Neuronal stem cell (in vitro differentiated cells): ENCODE data around the gene GH1.
A peak's percentile ranks its signal among the peaks of the same experiment; 100 is the strongest.

Experiments used
- DNase-seq: peaks from one replicate; pipeline ENCODE4 v3.0.0-alpha.2; 2013; ENCODE audit warnings: low spot score
- H2AFZ ChIP-seq: one replicate; pipeline ENCODE4 v1.6.1; 2013; ENCODE audit warnings: mild to moderate bottlenecking, low read length, inconsistent platforms
- H2AK5ac ChIP-seq: 2 replicates; pipeline ENCODE4 v1.6.1; 2013; ENCODE audit warnings: low read depth, mild to moderate bottlenecking, inconsistent platforms, low read length, moderate library complexity, mixed read lengths
- H2BK120ac ChIP-seq: 2 replicates; pipeline ENCODE4 v1.6.1; 2013; ENCODE audit warnings: low read depth, mild to moderate bottlenecking, inconsistent platforms, low read length, moderate library complexity, mixed read lengths
- H2BK12ac ChIP-seq: one replicate; pipeline ENCODE4 v1.6.1; 2013; ENCODE audit warnings: low read length, inconsistent platforms
- H2BK15ac ChIP-seq: 2 replicates; pipeline ENCODE4 v1.6.1; 2013; ENCODE audit warnings: mild to moderate bottlenecking, low read length, inconsistent platforms, mixed read lengths
- H2BK5ac ChIP-seq: one replicate; pipeline ENCODE4 v1.6.1; 2013; ENCODE audit warnings: inconsistent platforms, mild to moderate bottlenecking, low read length, moderate library complexity
- H3K14ac ChIP-seq: one replicate; pipeline ENCODE4 v1.6.1; 2013; ENCODE audit warnings: low read length, inconsistent platforms
- H3K18ac ChIP-seq: 2 replicates; pipeline ENCODE4 v1.6.1; 2013; ENCODE audit warnings: low read length, inconsistent platforms
- H3K23ac ChIP-seq: 2 replicates; pipeline ENCODE4 v1.6.1; 2013; ENCODE audit warnings: low read depth, mild to moderate bottlenecking, mixed read lengths, low read length, inconsistent platforms; ENCODE audit not compliant: poor library complexity
- H3K27ac ChIP-seq: replicated peaks from 3 replicates; pipeline ENCODE4 v1.5.1; 2013; ENCODE audit warnings: low read length, inconsistent platforms
- H3K27me3 ChIP-seq, 3 experiments: 2 replicates each; pipeline ENCODE4 v1.6.1; 2013; ENCODE audit warnings: low read length in 3 of 3, mild to moderate bottlenecking in 2 of 3, inconsistent platforms in 1 of 3, low read depth in 1 of 3, mixed read lengths in 1 of 3, moderate library complexity in 1 of 3; ENCODE audit not compliant: control insufficient read depth in 3 of 3, insufficient read depth in 3 of 3
- H3K36me3 ChIP-seq, 2 donors: replicated peaks in 1 of 2; 2 replicates each; pipeline ENCODE4 v1.6.1; 2013; ENCODE audit warnings: low read length in 2 of 2; ENCODE audit not compliant: control insufficient read depth in 2 of 2, insufficient read depth in 2 of 2
- H3K4ac ChIP-seq: 2 replicates; pipeline ENCODE4 v1.6.1; 2013; ENCODE audit warnings: inconsistent platforms, mild to moderate bottlenecking, low read length, moderate library complexity
- H3K4me1 ChIP-seq, 2 donors: 1 replicate in 1 of 2; 2 replicates in 1 of 2; pipeline ENCODE4 v1.6.1; 2013; ENCODE audit warnings: low read length in 2 of 2, low read depth in 1 of 2; ENCODE audit not compliant: control insufficient read depth in 2 of 2, insufficient read depth in 1 of 2
- H3K4me2 ChIP-seq: one replicate; pipeline ENCODE4 v1.6.1; 2013; ENCODE audit warnings: mild to moderate bottlenecking, low read length, inconsistent platforms; ENCODE audit not compliant: insufficient read depth, poor library complexity, severe bottlenecking
- H3K4me3 ChIP-seq, 2 donors: 2 replicates each; pipeline ENCODE4 v1.5.1; 2013; ENCODE audit warnings: low read length in 2 of 2, mild to moderate bottlenecking in 2 of 2, inconsistent platforms in 1 of 2, moderate library complexity in 1 of 2
- H3K79me1 ChIP-seq: one replicate; pipeline ENCODE4 v1.6.1; 2013; ENCODE audit warnings: low read depth, mild to moderate bottlenecking, inconsistent platforms, low read length, moderate library complexity
- H3K9ac ChIP-seq: one replicate; pipeline ENCODE4 v1.6.1; 2013; ENCODE audit warnings: mild to moderate bottlenecking, low read depth, low read length, inconsistent platforms; ENCODE audit not compliant: poor library complexity
- H3K9me3 ChIP-seq, 2 donors: replicated peaks in 1 of 2; 2 replicates each; pipeline versions ENCODE3 to v1.6.1; 2013; ENCODE audit warnings: low read length in 2 of 2, mild to moderate bottlenecking in 2 of 2, inconsistent platforms in 1 of 2, low read depth in 1 of 2, mixed read lengths in 1 of 2, moderate library complexity in 1 of 2; ENCODE audit not compliant: control insufficient read depth in 2 of 2, insufficient read depth in 1 of 2
- H4K8ac ChIP-seq: one replicate; pipeline ENCODE4 v1.6.1; 2013; ENCODE audit warnings: low read depth, mild to moderate bottlenecking, inconsistent platforms, low read length, moderate library complexity
- H4K91ac ChIP-seq: one replicate; pipeline ENCODE4 v1.6.1; 2013; ENCODE audit warnings: low read length, low read depth, mild to moderate bottlenecking, inconsistent platforms; ENCODE audit not compliant: poor library complexity
- WGBS, 2 donors: extraction: QIAGEN DNeasy Blood & Tissue Kit; methylation state at CpG; one replicate each; pipeline ENCODE4 v1.1.7; 2013; ENCODE audit warnings: missing lambda C conversion rate in 2 of 2, mixed read lengths in 1 of 2; ENCODE audit not compliant: insufficient read length in 2 of 2, insufficient replicate concordance in 1 of 2; ENCODE audit errors: extremely low coverage in 2 of 2; 5-methylcytosine and 5-hydroxymethylcytosine counted together

GH1 gene

GRCh38 chr17:63962298-63962744, 43.7 kb upstream of the GH1 start:
- peak overlapping the region; percentile 86 for H3K18ac ChIP-seq
- no peak overlapping the region for H4K91ac ChIP-seq
- no peak overlapping the region for H2BK15ac ChIP-seq
- peak overlapping the region; percentile 84 for H2BK5ac ChIP-seq
- no peak overlapping the region for H2AFZ ChIP-seq
- H2AK5ac ChIP-seq = peak overlapping the region; percentile 64
- H3K79me1 ChIP-seq = no peaks in the 10 kb centered on the region
- peaks cover 0 to 31% (median 0%) of the 10 kb centered on the region in 3 experiments for H3K27me3 ChIP-seq
- no peak overlapping the region for H3K4ac ChIP-seq
- no peak overlapping the region for H4K8ac ChIP-seq
- peak overlapping the region; percentile 2 for H2BK120ac ChIP-seq
- H3K4me2 ChIP-seq = peak overlapping the region; percentile 19
- no peak overlapping the region for H3K9ac ChIP-seq
- no peak overlapping the region for H3K23ac ChIP-seq
- H3K4me3 ChIP-seq = peak overlapping the region in 1 of 2 donors; percentile 32
- no CpG with 5 or more reads among the region's 10 CpGs for WGBS, 2 donors
- peak overlapping the region; percentile 50 for H3K27ac ChIP-seq
- no peaks in the 10 kb centered on the region for H3K9me3 ChIP-seq
- DNase-seq = no peak
- H2BK12ac ChIP-seq = no peak overlapping the region
- no peaks in the 10 kb centered on the region for H3K36me3 ChIP-seq
- peaks cover 0 to 25% of the 10 kb centered on the region in 2 donors for H3K4me1 ChIP-seq
- no peak overlapping the region for H3K14ac ChIP-seq

GRCh38 chr17:63961355-63962212, 42.9 kb upstream of the GH1 start:
- Histone ChIP-seq H3K4me3 (peak overlapping the region in 1 of 2 donors; percentile 63), H3K9me3 (no peaks in the 10 kb centered on the region), H3K14ac (no peak overlapping the region), H3K36me3 (no peaks in the 10 kb centered on the region), H2BK5ac (peak overlapping the region; percentile 84), H2BK12ac (no peak overlapping the region), H3K27ac (no peak overlapping the region), H3K18ac (peak overlapping the region; percentile 86), H2AFZ (no peak overlapping the region), H3K23ac (peak overlapping the region; percentile 50), H3K9ac (no peak overlapping the region), H3K27me3 (peaks cover 0 to 33% (median 0%) of the 10 kb centered on the region in 3 experiments), H2AK5ac (peak overlapping the region; percentile 8), H4K91ac (no peak overlapping the region), H4K8ac (peak overlapping the region; percentile 97), H3K79me1 (no peaks in the 10 kb centered on the region), H2BK15ac (peak overlapping the region; percentile 13), H3K4me1 (peaks cover 0 to 25% of the 10 kb centered on the region in 2 donors), H3K4ac (no peak overlapping the region), H3K4me2 (peak overlapping the region; percentile 65), H2BK120ac (no peak overlapping the region)
- DNase-seq = peak; percentile 97
- WGBS, 2 donors = no CpG with 5 or more reads among the region's 37 CpGs

GRCh38 chr17:63960430-63960829, 41.8 kb upstream of the GH1 start:
- Histone ChIP-seq H2BK5ac (peak overlapping the region; percentile 94), H3K14ac (no peak overlapping the region), H3K27ac (no peak overlapping the region), H3K27me3 (peaks cover 0 to 34% (median 0%) of the 10 kb centered on the region in 3 experiments), H4K91ac (no peak overlapping the region), H3K4ac (no peak overlapping the region), H3K36me3 (no peaks in the 10 kb centered on the region), H2BK120ac (peak overlapping the region; percentile 24), H2BK15ac (peak overlapping the region; percentile 89), H3K4me3 (no peak overlapping the region), H2BK12ac (peak overlapping the region; percentile 93), H3K79me1 (no peaks in the 10 kb centered on the region), H3K23ac (no peak overlapping the region), H3K4me2 (peak overlapping the region; percentile 23), H3K9ac (peak overlapping the region; percentile 74), H2AK5ac (peak overlapping the region; percentile 71), H2AFZ (no peak overlapping the region), H4K8ac (peak overlapping the region; percentile 26), H3K9me3 (no peaks in the 10 kb centered on the region), H3K4me1 (peaks cover 0 to 25% of the 10 kb centered on the region in 2 donors), H3K18ac (peak overlapping the region; percentile 95)
- WGBS, 2 donors = no CpG with 5 or more reads among the region's 7 CpGs
- DNase-seq = no peak

GRCh38 chr17:63960006-63960405, 41.4 kb upstream of the GH1 start:
- Histone ChIP-seq H3K4me3 (no peak overlapping the region), H2AFZ (no peak overlapping the region), H4K91ac (no peak overlapping the region), H3K9ac (peak overlapping the region; percentile 74), H3K18ac (peak overlapping the region; percentile 95), H2BK15ac (peak overlapping the region; percentile 89), H3K23ac (peak overlapping the region; percentile 77), H3K27ac (no peak overlapping the region), H3K36me3 (no peaks in the 10 kb centered on the region), H3K4me2 (peak overlapping the region; percentile 23), H2AK5ac (peak overlapping the region; percentile 71), H2BK5ac (peak overlapping the region; percentile 94), H3K79me1 (no peaks in the 10 kb centered on the region), H3K4me1 (peaks cover 0 to 25% of the 10 kb centered on the region in 2 donors), H2BK120ac (peak overlapping the region; percentile 24), H3K27me3 (peaks cover 0 to 34% (median 0%) of the 10 kb centered on the region in 3 experiments), H2BK12ac (peak overlapping the region; percentile 93), H3K14ac (no peak overlapping the region), H3K4ac (peak overlapping the region; percentile 26), H3K9me3 (no peaks in the 10 kb centered on the region), H4K8ac (peak overlapping the region; percentile 26)
- DNase-seq = no peak
- WGBS, 2 donors = no CpG with 5 or more reads among the region's 9 CpGs
